ENCODE data around the gene OPALIN.

DNA sequence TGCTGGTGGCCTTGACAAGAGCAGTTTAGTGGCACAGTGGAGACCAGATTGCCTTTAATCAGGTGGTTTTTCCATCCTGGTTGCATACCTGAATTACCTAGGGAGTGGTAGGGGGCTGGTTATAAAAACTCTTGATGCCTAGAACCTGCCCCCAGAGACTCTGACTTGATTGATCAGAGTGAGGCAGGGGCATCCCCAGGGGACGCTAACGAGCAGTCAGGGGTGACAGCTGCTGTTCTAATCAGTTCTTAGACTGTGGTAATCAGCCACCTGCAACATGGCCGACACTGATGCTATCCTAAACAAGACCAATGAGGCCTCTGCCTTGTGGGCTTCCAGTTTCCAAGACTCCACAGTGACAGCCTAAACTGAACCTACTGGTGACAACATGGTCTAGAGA is 2.0 kb upstream of the OPALIN start:
- TF ChIP-seq, protein P1, sequence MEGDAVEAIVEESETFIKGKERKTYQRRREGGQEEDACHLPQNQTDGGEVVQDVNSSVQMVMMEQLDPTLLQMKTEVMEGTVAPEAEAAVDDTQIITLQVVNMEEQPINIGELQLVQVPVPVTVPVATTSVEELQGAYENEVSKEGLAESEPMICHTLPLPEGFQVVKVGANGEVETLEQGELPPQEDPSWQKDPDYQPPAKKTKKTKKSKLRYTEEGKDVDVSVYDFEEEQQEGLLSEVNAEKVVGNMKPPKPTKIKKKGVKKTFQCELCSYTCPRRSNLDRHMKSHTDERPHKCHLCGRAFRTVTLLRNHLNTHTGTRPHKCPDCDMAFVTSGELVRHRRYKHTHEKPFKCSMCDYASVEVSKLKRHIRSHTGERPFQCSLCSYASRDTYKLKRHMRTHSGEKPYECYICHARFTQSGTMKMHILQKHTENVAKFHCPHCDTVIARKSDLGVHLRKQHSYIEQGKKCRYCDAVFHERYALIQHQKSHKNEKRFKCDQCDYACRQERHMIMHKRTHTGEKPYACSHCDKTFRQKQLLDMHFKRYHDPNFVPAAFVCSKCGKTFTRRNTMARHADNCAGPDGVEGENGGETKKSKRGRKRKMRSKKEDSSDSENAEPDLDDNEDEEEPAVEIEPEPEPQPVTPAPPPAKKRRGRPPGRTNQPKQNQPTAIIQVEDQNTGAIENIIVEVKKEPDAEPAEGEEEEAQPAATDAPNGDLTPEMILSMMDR (conservative IDR thresholded peaks at IDR 0.05; ENCODE audit: low read length), result no peak
- no peak for TF ChIP-seq EZH2phosphoT487 (IDR thresholded peaks at IDR 0.05; ENCODE audit: borderline replicate concordance)
